Activated CD8-positive, alpha-beta T cell treated with anti-CD3 and anti-CD28 coated beads for 36 hours (primary cell): ENCODE data around the gene VRK1. TPM values are rescaled to one million over a fixed set of nuclear protein-coding genes. Genes with fewer than 3 reads are reported as not detected.

Experiments used
- ATAC-seq: fragments of 200-7000 bp; cut with Tn5 transposase; one replicate; pipeline ENCODE4 v1.10.0; 2021; ENCODE audit warnings: mild to moderate bottlenecking, moderate library complexity
- CTCF ChIA-PET: fragments of 350-600 bp; sonication (Branson Sonifier 250); formaldehyde crosslinking; loops from one replicate; lab custom pipeline; 2021; ENCODE audit warnings: antibody characterized with exemption; lab: Charles Lee
- POLR2A ChIA-PET: fragments of 350-600 bp; sonication (Branson Sonifier 250); formaldehyde crosslinking; loops from one replicate; lab custom pipeline; 2021; ENCODE audit warnings: antibody characterized with exemption; lab: Charles Lee
- DNase-seq: peaks from one replicate; pipeline ENCODE4 v3.0.0-alpha.2; 2020
- H3K27ac Mint-ChIP-seq: one replicate; pipeline ENCODE4 v1.8.0; 2021; ENCODE audit warnings: mild to moderate bottlenecking, mixed read lengths
- H3K27me3 Mint-ChIP-seq: one replicate; pipeline ENCODE4 v1.8.0; 2021; ENCODE audit warnings: mixed read lengths
- H3K36me3 Mint-ChIP-seq: one replicate; pipeline ENCODE4 v1.8.0; 2021; ENCODE audit warnings: low read depth, mixed read lengths
- H3K4me1 Mint-ChIP-seq: one replicate; pipeline ENCODE4 v1.8.0; 2021; ENCODE audit warnings: low read depth, mixed read lengths
- H3K4me3 Mint-ChIP-seq: one replicate; pipeline ENCODE4 v1.8.0; 2021; ENCODE audit warnings: mild to moderate bottlenecking, moderate library complexity, mixed read lengths
- H3K9me3 Mint-ChIP-seq: one replicate; pipeline ENCODE4 v1.8.0; 2021; ENCODE audit warnings: mixed read lengths
- CTCF ChIP-seq: fragments of 200-600 bp; IDR thresholded peaks from one replicate; pipeline ENCODE4 v1.8.0; 2022; ENCODE audit warnings: antibody characterized with exemption, mild to moderate bottlenecking
- intact Hi-C: fragments of 100-400 bp; cut with micrococcal nuclease; formaldehyde crosslinking; loops from one replicate; pipeline ENCODE4 v1.10.0; 2022
- total RNA-seq, 2 experiments: library from RNA; stranded (reverse); gene quantifications; one replicate each; pipeline ENCODE4 v1.2.3, GENCODE V29; 2021

The VRK1 gene
- total RNA-seq, 2 experiments from 2014 or later: 80.8 to 82.4 TPM

- no peaks in the 10 kb centered on the region for H3K4me1 Mint-ChIP-seq
- ChIA-PET CTCF (no interaction called here), POLR2A (no interaction called here)
- no peak for TF ChIP-seq CTCF
- H3K36me3 Mint-ChIP-seq: no peaks in the 10 kb centered on the region
- peaks cover 13% of the 10 kb centered on the region for H3K27me3 Mint-ChIP-seq
- ATAC-seq (no peak), DNase-seq (no peak)
- intact Hi-C loops: no loop called here
- H3K9me3 Mint-ChIP-seq: no peaks in the 10 kb centered on the region
- H3K4me3 Mint-ChIP-seq: no peak overlapping the region
- H3K27ac Mint-ChIP-seq: no peak overlapping the region
These were observed 45.1 kb upstream of the VRK1 start for GRCh38 chr14:96752125-96752524.

- ChIA-PET POLR2A (no interaction called here), CTCF (no interaction called here)
- Mint-ChIP-seq H3K36me3 (no peaks in the 10 kb centered on the region), H3K27me3 (peaks cover 17% of the 10 kb centered on the region), H3K27ac (no peak overlapping the region), H3K9me3 (no peaks in the 10 kb centered on the region), H3K4me1 (no peaks in the 10 kb centered on the region), H3K4me3 (no peak overlapping the region)
- TF ChIP-seq CTCF: no peak
- ATAC-seq (no peak), DNase-seq (no peak)
- intact Hi-C loops: no loop called here
These were observed 44.6 kb upstream of the VRK1 start for GRCh38 chr14:96752594-96752993.

- no peak for ATAC-seq
- ChIA-PET POLR2A (no interaction called here), CTCF (no interaction called here)
- Mint-ChIP-seq H3K4me1 (no peaks in the 10 kb centered on the region), H3K4me3 (no peak overlapping the region), H3K36me3 (no peaks in the 10 kb centered on the region), H3K9me3 (no peaks in the 10 kb centered on the region), H3K27me3 (peaks cover 10% of the 10 kb centered on the region), H3K27ac (no peak overlapping the region)
- TF ChIP-seq CTCF: no peak
- DNase-seq: no peak
- intact Hi-C loops: no loop called here
These were observed 42.9 kb upstream of the VRK1 start for GRCh38 chr14:96754162-96754844.

GRCh38 chr14:96754845-96755184 is 42.4 kb upstream of the VRK1 start:
- no peak for TF ChIP-seq CTCF
- ChIA-PET POLR2A (no interaction called here), CTCF (no interaction called here)
- intact Hi-C loops: no loop called here
- H3K9me3 Mint-ChIP-seq: no peaks in the 10 kb centered on the region
- peaks cover 10% of the 10 kb centered on the region for H3K27me3 Mint-ChIP-seq
- no peak overlapping the region for H3K4me3 Mint-ChIP-seq
- H3K4me1 Mint-ChIP-seq: no peaks in the 10 kb centered on the region
- no peak for ATAC-seq
- no peak overlapping the region for H3K27ac Mint-ChIP-seq
- no peaks in the 10 kb centered on the region for H3K36me3 Mint-ChIP-seq
- no peak for DNase-seq

- POLR2A ChIA-PET: interaction anchor here (1.4 kb wide), 1 partner anchor 41 kb away, joined by 3 read pairs; the partner anchor contains the start of gene VRK1
- ATAC-seq (no peak), DNase-seq (no peak)
- Mint-ChIP-seq H3K27ac (no peak overlapping the region), H3K4me3 (no peak overlapping the region), H3K4me1 (no peaks in the 10 kb centered on the region), H3K36me3 (no peaks in the 10 kb centered on the region), H3K27me3 (peaks cover 8% of the 10 kb centered on the region), H3K9me3 (no peaks in the 10 kb centered on the region)
- no peak for TF ChIP-seq CTCF
- intact Hi-C loops: no loop called here
- CTCF ChIA-PET: interaction anchor here (0.6 to 1.2 kb wide), 3 partner anchors 13 to 95 kb away, joined by 3 to 4 read pairs (median 3); no protein-coding TSS in a partner anchor
These were observed 40.4 kb upstream of the VRK1 start for GRCh38 chr14:96756745-96757144.
